ENCODE measurements around the gene LZTR1. TPM values are rescaled to one million over a fixed set of nuclear protein-coding genes. Genes with fewer than 3 reads are reported as not detected.
A peak's percentile ranks its signal among the peaks of the same experiment; 100 is the strongest.

The LZTR1 gene
- total and polyA plus RNA-seq, 2 of the 4 experiments (the other 2 are of a cell fraction) = 22.8 to 41.3 TPM

DNA sequence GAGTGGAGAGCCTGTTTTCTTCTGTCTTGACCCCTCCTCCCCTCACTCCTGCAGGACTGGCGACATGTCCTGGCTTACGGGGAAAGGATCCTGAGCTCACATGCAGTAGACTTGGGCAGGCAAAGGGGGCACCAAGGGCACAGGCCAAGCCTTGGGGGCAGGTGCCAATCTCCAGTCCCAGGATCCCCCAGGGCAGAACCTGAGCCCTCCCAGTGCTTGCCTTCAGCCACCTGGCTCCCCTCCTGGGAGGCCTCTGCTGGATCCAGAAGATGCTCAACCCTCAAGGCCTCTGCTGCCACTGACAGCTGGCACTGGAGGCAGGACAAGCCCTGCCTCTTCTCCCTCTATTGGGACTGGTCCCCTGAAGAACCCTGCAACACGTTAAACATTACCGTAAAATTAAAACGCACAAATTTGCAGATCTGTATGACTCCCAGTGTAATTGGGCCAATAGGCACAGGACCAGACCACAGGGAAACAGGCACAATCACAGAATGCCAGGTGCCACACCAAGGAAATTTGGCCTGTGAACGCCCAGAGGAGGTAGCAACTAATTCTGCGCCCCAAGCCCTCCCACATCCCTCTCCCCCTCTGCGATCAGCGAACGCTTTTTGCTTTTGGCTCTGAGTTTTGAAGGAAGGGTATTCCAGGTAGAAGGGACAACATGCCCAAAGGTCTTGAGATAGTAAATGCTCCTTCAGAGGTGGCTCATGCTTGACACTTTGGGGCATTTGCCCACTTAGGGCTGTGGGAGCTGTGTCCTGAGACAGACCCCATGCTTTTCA, 967 bp upstream of the LZTR1 start:
- peaks cover 10% of the 10 kb centered on the region for H3K9me3 ChIP-seq (ENCODE audit: control insufficient read depth, insufficient read depth, low read length)
- no peak overlapping the region for H2BK20ac ChIP-seq (ENCODE audit: low read depth, low read length)
- intact Hi-C loops (cut with micrococcal nuclease) (no loop called here), dilution Hi-C loops (cut with HindIII; ENCODE audit: low sequenced_read_pairs, unreplicated experiment) (no loop called here), in situ Hi-C loops (cut with MboI; ENCODE audit: low sequenced_read_pairs) (no loop called here)
- peak overlapping the region; percentile 89 for H3K9ac ChIP-seq (ENCODE audit: low read depth, low read length)
- WGBS, 2 experiments (ENCODE audit: extremely low coverage in 2 of 2, insufficient read length in 1 of 2) = 47% methylated on average over 3 of the region's 10 CpGs; no CpG with 5 or more reads in 1 of the 2 experiments
- TF ChIP-seq, protein P1, sequence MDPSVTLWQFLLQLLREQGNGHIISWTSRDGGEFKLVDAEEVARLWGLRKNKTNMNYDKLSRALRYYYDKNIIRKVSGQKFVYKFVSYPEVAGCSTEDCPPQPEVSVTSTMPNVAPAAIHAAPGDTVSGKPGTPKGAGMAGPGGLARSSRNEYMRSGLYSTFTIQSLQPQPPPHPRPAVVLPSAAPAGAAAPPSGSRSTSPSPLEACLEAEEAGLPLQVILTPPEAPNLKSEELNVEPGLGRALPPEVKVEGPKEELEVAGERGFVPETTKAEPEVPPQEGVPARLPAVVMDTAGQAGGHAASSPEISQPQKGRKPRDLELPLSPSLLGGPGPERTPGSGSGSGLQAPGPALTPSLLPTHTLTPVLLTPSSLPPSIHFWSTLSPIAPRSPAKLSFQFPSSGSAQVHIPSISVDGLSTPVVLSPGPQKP (IDR thresholded peaks at IDR 0.05; ENCODE audit: borderline replicate concordance, low read depth, low read length) = no peak
- TF ChIP-seq MAZ (IDR thresholded peaks at IDR 0.05; ENCODE audit: borderline replicate concordance, low read depth, low read length) (no peak), FOS (IDR thresholded peaks at IDR 0.05; ENCODE audit: low read depth, low read length) (no peak), CHD1 (IDR thresholded peaks at IDR 0.05; ENCODE audit: low read depth, low read length) (no peak), POLR2A (IDR thresholded peaks at IDR 0.05; ENCODE audit: low read depth, low read length) (no peak), RFX5 (IDR thresholded peaks at IDR 0.05; ENCODE audit: low read depth, low read length) (no peak)
- TF ChIP-seq, protein P2, sequence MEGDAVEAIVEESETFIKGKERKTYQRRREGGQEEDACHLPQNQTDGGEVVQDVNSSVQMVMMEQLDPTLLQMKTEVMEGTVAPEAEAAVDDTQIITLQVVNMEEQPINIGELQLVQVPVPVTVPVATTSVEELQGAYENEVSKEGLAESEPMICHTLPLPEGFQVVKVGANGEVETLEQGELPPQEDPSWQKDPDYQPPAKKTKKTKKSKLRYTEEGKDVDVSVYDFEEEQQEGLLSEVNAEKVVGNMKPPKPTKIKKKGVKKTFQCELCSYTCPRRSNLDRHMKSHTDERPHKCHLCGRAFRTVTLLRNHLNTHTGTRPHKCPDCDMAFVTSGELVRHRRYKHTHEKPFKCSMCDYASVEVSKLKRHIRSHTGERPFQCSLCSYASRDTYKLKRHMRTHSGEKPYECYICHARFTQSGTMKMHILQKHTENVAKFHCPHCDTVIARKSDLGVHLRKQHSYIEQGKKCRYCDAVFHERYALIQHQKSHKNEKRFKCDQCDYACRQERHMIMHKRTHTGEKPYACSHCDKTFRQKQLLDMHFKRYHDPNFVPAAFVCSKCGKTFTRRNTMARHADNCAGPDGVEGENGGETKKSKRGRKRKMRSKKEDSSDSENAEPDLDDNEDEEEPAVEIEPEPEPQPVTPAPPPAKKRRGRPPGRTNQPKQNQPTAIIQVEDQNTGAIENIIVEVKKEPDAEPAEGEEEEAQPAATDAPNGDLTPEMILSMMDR (conservative IDR thresholded peaks at IDR 0.05; ENCODE audit: low read depth, low read length) = no peak
- H4K5ac ChIP-seq (ENCODE audit: low read depth, low read length) = peak overlapping the region; percentile 76
- H3K23ac ChIP-seq (ENCODE audit: low read depth, low read length) = peak overlapping the region; percentile 88; the same call in 1 of the 2 replicates
- peak overlapping the region; percentile 96 to 99 for H4K8ac ChIP-seq (ENCODE audit: low read depth in 2 of 2, low read length in 2 of 2)
- H3K56ac ChIP-seq (ENCODE audit: extremely low read depth, insufficient read depth, low read length) = peak overlapping the region; percentile 76
- H3K79me1 ChIP-seq (ENCODE audit: low read depth in 1 of 2, low read length in 2 of 2) = peaks cover 25 to 45% of the 10 kb centered on the region in 2 experiments
- no TSS peak for BruUV-seq (replicated peaks)
- H3K4me3 ChIP-seq (ENCODE audit: insufficient read depth, low read depth, low read length) = peak overlapping the region; percentile 87
- DNase-seq (no peak), ATAC-seq (ENCODE audit: low read depth) (no peak)
- H3K4ac ChIP-seq (ENCODE audit: low read depth, low read length) = peak overlapping the region; percentile 90
- H3K27ac ChIP-seq (ENCODE audit: insufficient read depth, low read length) = peak overlapping the region; percentile 91
- peaks cover 28% of the 10 kb centered on the region for H3K9me1 ChIP-seq (ENCODE audit: insufficient read depth, low read length)
- ChIA-PET CTCF (no interaction called here), POLR2A (ENCODE audit: unreplicated experiment) (interaction anchor here (1.3 kb wide), 1 partner anchor 9 kb away, joined by 6 read pairs; no protein-coding TSS in a partner anchor)
- no peaks in the 10 kb centered on the region for H4K20me1 ChIP-seq (ENCODE audit: insufficient read depth, low read length)
- H3K4me1 ChIP-seq (ENCODE audit: control insufficient read depth, insufficient read depth, low read length) = peaks cover 11% of the 10 kb centered on the region
- H2AFZ ChIP-seq (replicated peaks; ENCODE audit: low read length, poor library complexity) = peak overlapping the region; percentile 99
- no peaks in the 10 kb centered on the region for H3K27me3 ChIP-seq (ENCODE audit: control insufficient read depth, insufficient read depth, low read length)
- H4K91ac ChIP-seq (ENCODE audit: insufficient read depth, low read depth, low read length) = peak overlapping the region; percentile 77
- peak overlapping the region; percentile 68 for H2AK5ac ChIP-seq (ENCODE audit: low read depth, low read length)
- peak overlapping the region; percentile 67 for H2BK5ac ChIP-seq (ENCODE audit: low read depth, low read length, poor library complexity, severe bottlenecking)
- H3K14ac ChIP-seq (replicated peaks; ENCODE audit: low read depth, low read length) = peak overlapping the region; percentile 95
- peak overlapping the region; percentile 82 for H3K4me2 ChIP-seq (ENCODE audit: low read depth, low read length)
- H3K36me3 ChIP-seq (ENCODE audit: control insufficient read depth, insufficient read depth, low read length) = peaks cover 14% of the 10 kb centered on the region
- H2BK120ac ChIP-seq (ENCODE audit: low read depth, low read length) = peak overlapping the region; percentile 32; the same call in 1 of the 2 replicates
- peak overlapping the region; percentile 97 for H2AK9ac ChIP-seq (replicated peaks; ENCODE audit: low read depth, low read length, poor library complexity)
- H2BK15ac ChIP-seq (ENCODE audit: low read depth, low read length) = no peak overlapping the region
- no peak overlapping the region for H3K18ac ChIP-seq (ENCODE audit: low read depth, low read length)
